Tibial artery (tissue), 4 donors: ENCODE measurements around the gene SRGAP3.

ENCODE experiments used
- DNase-seq, 2 donors: peaks; one replicate each; pipeline ENCODE4 v3.0.0-alpha.2; 2019
- H3K27ac ChIP-seq, 2 donors: fragments of 200-600 bp; sonication (generic) in 1 of 2; 1 replicate in 1 of 2; 2 replicates in 1 of 2; pipeline ENCODE4 v1.5.1; 2018 to 2019; ENCODE audit warnings: mild to moderate bottlenecking in 1 of 2
- H3K27me3 ChIP-seq, 2 donors: fragments of 200-600 bp; sonication (generic) in 1 of 2; one replicate each; pipeline versions ENCODE4 v1.5.1 to v1.6.0; 2016 to 2019
- H3K36me3 ChIP-seq, 3 donors: fragments of 200-600 bp; sonication (generic) in 2 of 3; one replicate each; pipeline ENCODE4 v1.5.1; 2016 to 2019; ENCODE audit warnings: mild to moderate bottlenecking in 2 of 3
- H3K4me1 ChIP-seq, 4 donors: fragments of 200-600 bp; sonication (generic) in 2 of 4; 1 replicate in 3 of 4; 2 replicates in 1 of 4; pipeline ENCODE4 v1.5.1; 2016 to 2019
- H3K4me3 ChIP-seq, 2 donors: fragments of 200-600 bp; sonication (generic) in 1 of 2; 1 replicate in 1 of 2; 2 replicates in 1 of 2; pipeline ENCODE4 v1.5.1; 2018 to 2019; ENCODE audit warnings: mild to moderate bottlenecking in 2 of 2
- H3K9me3 ChIP-seq, 3 donors: fragments of 200-600 bp; sonication (generic) in 1 of 3; one replicate each; pipeline ENCODE4 v1.5.1; 2016 to 2019
- intact Hi-C: fragments of 100-400 bp; cut with DNase I; formaldehyde crosslinking; loops from one replicate; pipeline ENCODE4 v1.15.0; 2023; ENCODE audit warnings: low total_unique reads
- TF ChIP-seq, protein P1 (sequence below), 2 experiments: fragments of 200-600 bp in 1 of 2; fragments of 450-650 bp in 1 of 2; IDR thresholded peaks; one replicate each; pipeline ENCODE4 v1.5.1; 2017 to 2019; ENCODE audit warnings: antibody characterized with exemption in 2 of 2, mild to moderate bottlenecking in 1 of 2, moderate library complexity in 1 of 2

The SRGAP3 gene

GRCh38 chr3:9151240-9151639 is 98.2 kb downstream of the SRGAP3 start:
- no peak for DNase-seq
- H3K27me3 ChIP-seq = no peaks in the 10 kb centered on the region
- no peaks in the 10 kb centered on the region for H3K4me1 ChIP-seq
- intact Hi-C loops = no loop called here
- no peaks in the 10 kb centered on the region for H3K36me3 ChIP-seq
- TF ChIP-seq, protein P1, sequence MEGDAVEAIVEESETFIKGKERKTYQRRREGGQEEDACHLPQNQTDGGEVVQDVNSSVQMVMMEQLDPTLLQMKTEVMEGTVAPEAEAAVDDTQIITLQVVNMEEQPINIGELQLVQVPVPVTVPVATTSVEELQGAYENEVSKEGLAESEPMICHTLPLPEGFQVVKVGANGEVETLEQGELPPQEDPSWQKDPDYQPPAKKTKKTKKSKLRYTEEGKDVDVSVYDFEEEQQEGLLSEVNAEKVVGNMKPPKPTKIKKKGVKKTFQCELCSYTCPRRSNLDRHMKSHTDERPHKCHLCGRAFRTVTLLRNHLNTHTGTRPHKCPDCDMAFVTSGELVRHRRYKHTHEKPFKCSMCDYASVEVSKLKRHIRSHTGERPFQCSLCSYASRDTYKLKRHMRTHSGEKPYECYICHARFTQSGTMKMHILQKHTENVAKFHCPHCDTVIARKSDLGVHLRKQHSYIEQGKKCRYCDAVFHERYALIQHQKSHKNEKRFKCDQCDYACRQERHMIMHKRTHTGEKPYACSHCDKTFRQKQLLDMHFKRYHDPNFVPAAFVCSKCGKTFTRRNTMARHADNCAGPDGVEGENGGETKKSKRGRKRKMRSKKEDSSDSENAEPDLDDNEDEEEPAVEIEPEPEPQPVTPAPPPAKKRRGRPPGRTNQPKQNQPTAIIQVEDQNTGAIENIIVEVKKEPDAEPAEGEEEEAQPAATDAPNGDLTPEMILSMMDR (IDR thresholded peaks at IDR 0.05) = no peak
- H3K4me3 ChIP-seq = no peak overlapping the region
- peaks cover 0 to 11% (median 6%) of the 10 kb centered on the region in 3 donors for H3K9me3 ChIP-seq
- no peak overlapping the region for H3K27ac ChIP-seq

- no peak for DNase-seq
- intact Hi-C loops = no loop called here
- Histone ChIP-seq H3K4me1 (no peaks in the 10 kb centered on the region), H3K27me3 (no peaks in the 10 kb centered on the region), H3K9me3 (peaks cover 0 to 11% (median 6%) of the 10 kb centered on the region in 3 donors), H3K27ac (no peak overlapping the region), H3K36me3 (no peaks in the 10 kb centered on the region), H3K4me3 (no peak overlapping the region)
- TF ChIP-seq, protein P1 (IDR thresholded peaks at IDR 0.05) = no peak
Observed at GRCh38 chr3:9149566-9149965, 99.9 kb downstream of the SRGAP3 start.

- Histone ChIP-seq H3K27ac (no peak overlapping the region), H3K4me1 (no peaks in the 10 kb centered on the region), H3K36me3 (no peaks in the 10 kb centered on the region), H3K27me3 (no peaks in the 10 kb centered on the region), H3K4me3 (no peak overlapping the region), H3K9me3 (peaks cover 0 to 11% (median 6%) of the 10 kb centered on the region in 3 donors)
- DNase-seq = no peak
- intact Hi-C loops = no loop called here
- TF ChIP-seq, protein P1 (IDR thresholded peaks at IDR 0.05) = no peak
Observed at GRCh38 chr3:9147896-9148266, 101.6 kb downstream of the SRGAP3 start.

GRCh38 chr3:9147215-9147895 is 102.1 kb downstream of the SRGAP3 start:
- peaks cover 0 to 11% (median 6%) of the 10 kb centered on the region in 3 donors for H3K9me3 ChIP-seq
- peaks cover 0 to 3% (median 3%) of the 10 kb centered on the region in 4 donors for H3K4me1 ChIP-seq
- TF ChIP-seq, protein P1 (IDR thresholded peaks at IDR 0.05) = no peak
- intact Hi-C loops = no loop called here
- no peak for DNase-seq
- no peaks in the 10 kb centered on the region for H3K27me3 ChIP-seq
- no peak overlapping the region for H3K4me3 ChIP-seq
- H3K27ac ChIP-seq = no peak overlapping the region
- no peaks in the 10 kb centered on the region for H3K36me3 ChIP-seq

- Histone ChIP-seq H3K4me1 (peaks cover 0 to 12% (median 11%) of the 10 kb centered on the region in 4 donors), H3K36me3 (no peaks in the 10 kb centered on the region), H3K27me3 (no peaks in the 10 kb centered on the region), H3K4me3 (no peak overlapping the region), H3K27ac (no peak overlapping the region), H3K9me3 (peaks cover 0 to 7% (median 6%) of the 10 kb centered on the region in 3 donors)
- TF ChIP-seq, protein P1 (IDR thresholded peaks at IDR 0.05) = no peak
- intact Hi-C loops = no loop called here
- no peak for DNase-seq
Observed at GRCh38 chr3:9146367-9147071, 102.9 kb downstream of the SRGAP3 start.
